ENCODE measurements around the gene IFT122.

DNA sequence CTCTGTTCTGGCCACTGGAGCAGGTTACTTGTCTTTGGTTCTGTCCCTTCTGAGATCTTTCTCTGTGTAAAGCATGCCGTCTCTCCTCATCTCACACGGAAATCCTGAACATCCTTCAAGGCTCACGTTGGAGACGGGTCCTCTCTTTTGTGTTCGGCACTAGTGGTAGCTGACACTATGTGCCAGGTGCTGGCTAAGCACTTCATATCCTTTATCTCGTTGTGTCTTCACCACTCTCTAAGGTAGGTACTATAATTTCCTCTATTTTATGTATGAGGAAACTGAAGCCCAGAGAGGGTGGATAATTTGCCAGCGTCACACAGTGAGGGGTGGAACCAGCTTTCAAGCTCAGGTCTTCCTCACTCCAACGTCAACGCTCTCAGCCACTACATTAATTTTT lies 1.2 kb downstream of the IFT122 start:
- TF ChIP-seq CTCF (IDR thresholded peaks at IDR 0.05) (no peak), POLR2A (IDR thresholded peaks at IDR 0.05) (no peak)

Data from right lobe of liver (tissue), 4 donors.